IPS DF 6.9 (cell line): Measurements from ENCODE around the gene CTNNBL1.

Experiments used
- DNase-seq: peaks from one replicate; pipeline ENCODE4 v3.0.0-alpha.2; 2013; ENCODE audit warnings: low read depth, low spot score
- H3K27ac ChIP-seq: one replicate; pipeline ENCODE4 v1.5.1; 2013; ENCODE audit warnings: low read length, control low read depth
- H3K27me3 ChIP-seq: 2 replicates; pipeline ENCODE4 v1.6.1; 2013; ENCODE audit warnings: mild to moderate bottlenecking, low read length; ENCODE audit not compliant: control insufficient read depth, insufficient read depth
- H3K36me3 ChIP-seq: 2 replicates; pipeline ENCODE4 v1.6.1; 2013; ENCODE audit warnings: low read length; ENCODE audit not compliant: control insufficient read depth, insufficient read depth
- H3K4me1 ChIP-seq: 2 replicates; pipeline ENCODE4 v1.6.1; 2013; ENCODE audit warnings: low read length; ENCODE audit not compliant: control insufficient read depth, insufficient read depth
- H3K4me3 ChIP-seq: 2 replicates; pipeline ENCODE4 v1.5.1; 2013; ENCODE audit warnings: mild to moderate bottlenecking, low read length
- H3K9me3 ChIP-seq: 2 replicates; pipeline ENCODE4 v1.6.1; 2013; ENCODE audit warnings: low read length, inconsistent platforms; ENCODE audit not compliant: control insufficient read depth, insufficient read depth
- WGBS: extraction: QIAGEN DNeasy Blood & Tissue Kit; methylation state at CpG from one replicate; pipeline ENCODE4 v1.1.7; 2013; ENCODE audit warnings: mixed read lengths, missing lambda C conversion rate; ENCODE audit not compliant: insufficient read length, insufficient coverage; 5-methylcytosine and 5-hydroxymethylcytosine counted together

Gene CTNNBL1

DNA sequence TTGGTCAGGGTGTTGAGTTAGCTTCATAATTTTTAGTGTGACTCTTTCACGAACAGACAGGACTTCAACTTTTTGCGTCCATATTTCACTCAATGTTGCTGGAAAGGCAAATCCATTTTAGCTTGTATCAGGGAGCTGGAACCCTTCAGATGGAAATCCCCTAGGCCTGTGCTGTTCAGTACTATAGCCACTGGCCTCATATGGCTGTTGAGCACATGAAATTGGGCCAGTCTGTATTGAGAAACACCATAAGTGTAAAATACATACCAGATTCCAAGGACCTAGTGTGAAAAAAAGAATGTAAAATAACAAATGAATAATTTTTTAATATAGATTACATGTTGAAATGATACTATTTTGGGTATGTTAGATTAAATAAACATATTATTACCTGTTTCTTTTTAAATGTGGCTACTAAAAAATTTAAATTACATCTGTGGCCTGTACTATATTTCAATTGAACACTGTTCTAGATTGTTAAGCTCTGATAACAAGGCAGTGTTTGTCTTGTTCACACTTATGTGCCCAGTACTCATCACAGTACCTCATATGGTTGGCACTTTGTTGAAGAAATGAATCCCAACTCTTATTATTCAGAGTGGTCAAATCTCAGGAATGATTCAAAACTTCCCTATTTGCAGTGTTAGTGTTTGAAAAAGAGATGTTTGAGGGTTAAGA, 34.3 kb downstream of the CTNNBL1 start:
- DNase-seq, result no peak

DNA sequence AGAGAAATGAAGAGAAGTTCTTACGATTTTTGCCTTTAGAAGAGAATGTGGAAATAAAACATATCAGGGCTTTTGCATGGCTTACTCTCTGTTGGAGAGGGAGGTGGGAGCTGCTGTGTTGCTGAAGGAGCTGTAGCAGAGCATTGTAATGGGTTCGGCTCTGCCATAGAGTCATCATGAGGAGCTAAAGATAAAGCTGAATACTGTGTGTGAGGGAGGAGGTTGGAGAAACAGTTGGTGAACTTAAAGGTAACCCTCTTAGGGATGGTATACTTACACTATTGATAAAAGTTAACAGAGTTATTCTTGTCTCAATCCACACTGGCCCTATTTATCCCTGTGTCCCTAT, 34.8 kb downstream of the CTNNBL1 start:
- no peak overlapping the region for H3K4me3 ChIP-seq
- no peaks in the 10 kb centered on the region for H3K36me3 ChIP-seq

More for the DNA sequence above, 34.3 kb downstream of the CTNNBL1 start:
- WGBS, result no CpG with 5 or more reads among the region's 2 CpGs
- no peak overlapping the region for H3K4me3 ChIP-seq
- no peaks in the 10 kb centered on the region for H3K9me3 ChIP-seq
- H3K27me3 ChIP-seq, result no peaks in the 10 kb centered on the region
- H3K36me3 ChIP-seq, result no peaks in the 10 kb centered on the region
- H3K4me1 ChIP-seq, result no peaks in the 10 kb centered on the region
- H3K27ac ChIP-seq, result no peak overlapping the region

DNA sequence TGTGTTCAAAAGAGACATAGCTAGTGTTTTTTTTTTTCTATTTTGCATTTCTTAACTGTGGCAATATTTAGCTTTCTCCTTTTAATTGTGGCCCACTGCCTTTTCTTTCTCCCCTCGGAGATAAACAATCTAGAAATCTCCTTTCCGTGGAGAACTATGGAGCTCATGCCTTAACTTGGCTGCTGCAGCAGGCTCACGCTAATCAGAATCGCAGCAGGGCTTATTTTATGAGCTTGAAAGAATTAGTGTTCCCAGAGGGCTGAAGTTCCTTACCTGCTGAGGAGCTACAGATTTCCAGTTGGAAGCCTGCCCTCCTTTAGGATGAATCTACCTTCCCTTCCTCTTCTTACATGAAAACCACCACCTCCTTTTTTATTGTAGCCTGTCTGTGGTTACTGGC, 35.6 kb downstream of the CTNNBL1 start:
- H3K4me1 ChIP-seq, result no peaks in the 10 kb centered on the region
- H3K27me3 ChIP-seq, result no peaks in the 10 kb centered on the region
- no peaks in the 10 kb centered on the region for H3K9me3 ChIP-seq
- no peak overlapping the region for H3K4me3 ChIP-seq
- WGBS, result no CpG with 5 or more reads among the region's 4 CpGs
- H3K36me3 ChIP-seq, result no peaks in the 10 kb centered on the region
- no peak for DNase-seq
- no peak overlapping the region for H3K27ac ChIP-seq

More for the DNA sequence above, 34.8 kb downstream of the CTNNBL1 start:
- no peak overlapping the region for H3K27ac ChIP-seq
- DNase-seq, result no peak
- no peaks in the 10 kb centered on the region for H3K27me3 ChIP-seq
- no peaks in the 10 kb centered on the region for H3K4me1 ChIP-seq
- 100% methylated on average over 1 of the region's 2 CpGs for WGBS
- H3K9me3 ChIP-seq, result no peaks in the 10 kb centered on the region

- Histone ChIP-seq H3K27ac (no peak overlapping the region), H3K27me3 (no peaks in the 10 kb centered on the region), H3K36me3 (no peaks in the 10 kb centered on the region), H3K4me3 (no peak overlapping the region), H3K4me1 (no peaks in the 10 kb centered on the region), H3K9me3 (no peaks in the 10 kb centered on the region)
- no CpG with 5 or more reads among the region's 3 CpGs for WGBS
- DNase-seq, result no peak
Measured at GRCh38 chr20:37729909-37730308, 36.1 kb downstream of the CTNNBL1 start.

GRCh38 chr20:37733416-37733815, 39.6 kb downstream of the CTNNBL1 start:
- H3K4me3 ChIP-seq, result no peak overlapping the region
- H3K27me3 ChIP-seq, result no peaks in the 10 kb centered on the region
- no peaks in the 10 kb centered on the region for H3K9me3 ChIP-seq
- H3K4me1 ChIP-seq, result no peaks in the 10 kb centered on the region
- no peak overlapping the region for H3K27ac ChIP-seq
- WGBS, result no CpG with 5 or more reads among the region's 4 CpGs
- H3K36me3 ChIP-seq, result no peaks in the 10 kb centered on the region
- no peak for DNase-seq

DNA sequence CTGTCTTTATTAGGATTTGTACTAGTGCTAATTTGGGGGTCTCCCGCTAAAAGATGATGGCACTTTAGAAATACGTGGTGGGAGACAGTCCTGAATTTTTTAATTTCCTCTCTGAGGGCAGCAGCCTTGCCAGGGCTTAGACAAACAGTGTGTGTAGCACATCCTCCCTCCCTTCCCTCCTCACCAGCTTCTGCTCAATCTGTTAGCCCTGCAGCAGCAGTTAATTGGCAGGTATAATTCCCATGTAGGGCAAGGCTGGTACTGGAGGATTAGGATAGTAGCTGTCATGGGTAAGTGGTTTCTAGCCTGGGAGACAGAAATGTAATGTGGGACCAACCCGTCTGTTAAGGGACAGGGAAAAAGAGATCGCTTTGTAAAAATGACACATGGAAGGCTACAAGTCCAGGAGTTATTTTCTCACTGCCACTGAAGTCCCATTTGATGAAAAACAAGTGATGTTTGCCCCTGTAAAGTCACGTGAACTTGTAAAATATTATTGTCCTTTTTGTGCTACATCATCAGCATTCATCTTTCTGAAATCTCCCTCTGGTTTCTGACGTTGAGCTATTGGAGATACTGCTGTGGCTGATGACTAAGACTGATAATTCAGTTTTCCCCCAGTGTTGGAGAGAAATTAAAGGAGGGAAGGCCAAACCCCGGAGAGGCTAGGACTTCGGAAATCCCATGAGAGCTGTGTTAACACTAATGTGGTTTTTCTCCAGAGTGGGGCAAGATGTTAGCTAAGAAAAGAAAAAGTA, 40.6 kb downstream of the CTNNBL1 start:
- no peak overlapping the region for H3K4me3 ChIP-seq
- no CpG with 5 or more reads among the region's 8 CpGs for WGBS
- no peak overlapping the region for H3K27ac ChIP-seq
- H3K27me3 ChIP-seq, result no peaks in the 10 kb centered on the region
- no peak for DNase-seq
- no peaks in the 10 kb centered on the region for H3K9me3 ChIP-seq
- no peaks in the 10 kb centered on the region for H3K4me1 ChIP-seq
- H3K36me3 ChIP-seq, result peaks cover 3% of the 10 kb centered on the region; the same call in 1 of the 2 replicates

- no peak overlapping the region for H3K4me3 ChIP-seq
- H3K4me1 ChIP-seq, result no peaks in the 10 kb centered on the region
- no peak overlapping the region for H3K27ac ChIP-seq
- no peak for DNase-seq
- H3K9me3 ChIP-seq, result no peaks in the 10 kb centered on the region
- H3K36me3 ChIP-seq, result peaks cover 3% of the 10 kb centered on the region; the same call in 1 of the 2 replicates
- no peaks in the 10 kb centered on the region for H3K27me3 ChIP-seq
Measured at GRCh38 chr20:37735541-37735940, 41.7 kb downstream of the CTNNBL1 start.

DNA sequence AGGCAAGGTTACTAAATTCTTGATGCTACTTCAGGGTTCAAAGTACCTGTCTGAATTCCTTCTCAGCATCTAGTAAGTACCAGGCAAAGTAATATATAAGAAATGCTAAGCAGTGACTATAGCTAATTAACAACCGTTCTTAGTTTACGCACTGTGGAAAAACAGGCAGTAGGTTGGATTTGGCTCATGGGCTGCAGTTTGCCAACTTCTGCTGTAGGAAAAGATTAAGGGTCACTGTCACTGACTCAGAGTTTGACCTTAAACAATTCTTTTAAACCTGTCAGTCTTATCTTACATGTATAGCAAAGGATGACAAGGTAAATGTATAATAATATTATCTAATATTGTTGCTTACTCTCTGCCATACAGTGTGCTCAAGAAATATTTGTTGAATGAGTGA, 42.3 kb downstream of the CTNNBL1 start:
- Histone ChIP-seq H3K36me3 (peaks cover 3% of the 10 kb centered on the region; the same call in 1 of the 2 replicates), H3K27ac (no peak overlapping the region)

DNA sequence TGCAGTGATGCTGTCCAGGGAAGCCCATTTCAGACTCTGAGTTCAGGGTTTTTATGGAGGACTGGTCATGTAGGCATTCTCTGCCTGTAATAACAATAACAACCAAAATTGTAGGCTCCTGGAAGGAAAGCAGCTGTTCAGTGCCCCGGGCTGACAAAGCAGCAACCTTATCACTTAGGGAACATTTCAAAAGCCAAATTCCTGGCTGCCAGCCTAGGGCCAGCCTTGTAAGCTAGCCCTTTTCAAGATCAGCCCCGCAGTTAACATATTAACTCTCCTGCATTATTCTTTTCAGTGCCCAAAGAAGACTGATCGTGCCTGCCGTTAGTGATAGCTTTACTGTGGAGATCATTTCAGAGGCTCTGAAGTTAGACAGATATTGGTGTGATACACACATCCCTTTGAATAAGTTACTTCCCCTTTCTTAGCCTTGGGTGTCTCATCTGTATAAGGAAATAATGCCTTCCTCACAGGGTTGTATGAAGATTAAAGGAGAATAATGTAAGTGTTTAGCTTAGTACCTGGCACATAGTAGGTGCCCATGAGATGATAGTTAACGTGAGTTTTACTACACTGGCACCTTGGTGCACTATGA, 44.1 kb downstream of the CTNNBL1 start:
- peaks cover 3% of the 10 kb centered on the region; the same call in 1 of the 2 replicates for H3K36me3 ChIP-seq
- WGBS, result no CpG with 5 or more reads among the region's 5 CpGs
- no peak for DNase-seq
- H3K4me3 ChIP-seq, result no peak overlapping the region
- H3K9me3 ChIP-seq, result no peaks in the 10 kb centered on the region
- H3K4me1 ChIP-seq, result no peaks in the 10 kb centered on the region
- H3K27me3 ChIP-seq, result no peaks in the 10 kb centered on the region
- H3K27ac ChIP-seq, result no peak overlapping the region

More for the DNA sequence above, 42.3 kb downstream of the CTNNBL1 start:
- Histone ChIP-seq H3K9me3 (no peaks in the 10 kb centered on the region), H3K4me3 (no peak overlapping the region), H3K4me1 (no peaks in the 10 kb centered on the region), H3K27me3 (no peaks in the 10 kb centered on the region)
- DNase-seq, result no peak
- WGBS, result no CpG with 5 or more reads among the region's 2 CpGs

- H3K4me1 ChIP-seq, result no peaks in the 10 kb centered on the region
- H3K9me3 ChIP-seq, result no peaks in the 10 kb centered on the region
- peaks cover 3% of the 10 kb centered on the region; the same call in 1 of the 2 replicates for H3K36me3 ChIP-seq
- H3K4me3 ChIP-seq, result no peak overlapping the region
- no CpG with 5 or more reads among the region's 3 CpGs for WGBS
- H3K27ac ChIP-seq, result no peak overlapping the region
- H3K27me3 ChIP-seq, result no peaks in the 10 kb centered on the region
- DNase-seq, result no peak
Measured at GRCh38 chr20:37741055-37741454, 47.2 kb downstream of the CTNNBL1 start.
